HG03095 (cell line): ENCODE measurements around the gene FNDC11.

Experiments used
- ATAC-seq: cut with Tn5 transposase; IDR thresholded peaks from one replicate; pipeline ENCODE4 v1.9.1; 2021; ENCODE audit warnings: moderate library complexity; ENCODE audit not compliant: unreplicated experiment

Gene FNDC11

GRCh38 chr20:63539092-63539430 lies 14.9 kb upstream of the FNDC11 start:
- no peak for ATAC-seq

GRCh38 chr20:63539441-63540370 lies 14.3 kb upstream of the FNDC11 start:
- ATAC-seq, result no peak

GRCh38 chr20:63540417-63541186 lies 13.4 kb upstream of the FNDC11 start:
- no peak for ATAC-seq

GRCh38 chr20:63541371-63541770 lies 12.6 kb upstream of the FNDC11 start:
- no peak for ATAC-seq

GRCh38 chr20:63542031-63542559 lies 11.9 kb upstream of the FNDC11 start:
- no peak for ATAC-seq

GRCh38 chr20:63542696-63543095 lies 11.3 kb upstream of the FNDC11 start:
- no peak for ATAC-seq

GRCh38 chr20:63543131-63543530 lies 10.8 kb upstream of the FNDC11 start:
- no peak for ATAC-seq

- ATAC-seq, result no peak
Measured at GRCh38 chr20:63543733-63544132, 10.2 kb upstream of the FNDC11 start.

GRCh38 chr20:63544241-63544957 lies 9.6 kb upstream of the FNDC11 start:
- no peak for ATAC-seq

GRCh38 chr20:63544958-63545516 lies 8.9 kb upstream of the FNDC11 start:
- ATAC-seq, result no peak

GRCh38 chr20:63545814-63546213 lies 8.1 kb upstream of the FNDC11 start:
- no peak for ATAC-seq

- no peak for ATAC-seq
Measured at GRCh38 chr20:63546256-63546955, 7.6 kb upstream of the FNDC11 start.

- no peak for ATAC-seq
Measured at GRCh38 chr20:63546956-63547724, 6.8 kb upstream of the FNDC11 start.

GRCh38 chr20:63547725-63548480 lies 6.1 kb upstream of the FNDC11 start, which contains the start of gene SRMS:
SRMS (minus strand) TSS chr20:63547749; CDS start chr20:63547463, 286 bp downstream.
- no peak for ATAC-seq

GRCh38 chr20:63548542-63548941 lies 5.4 kb upstream of the FNDC11 start:
- ATAC-seq, result no peak

GRCh38 chr20:63549019-63549418 lies 4.9 kb upstream of the FNDC11 start:
- ATAC-seq, result no peak

GRCh38 chr20:63549679-63550282 lies 4.2 kb upstream of the FNDC11 start:
- ATAC-seq, result no peak

- no peak for ATAC-seq
Measured at GRCh38 chr20:63551068-63551467, 2.9 kb upstream of the FNDC11 start.
